Uterus (tissue), 2 donors: Measurements from ENCODE around the gene MAD1L1.

Source experiments
- CTCF ChIP-seq, 4 experiments: fragments of 200-600 bp in 2 of 4; fragments of 450-650 bp in 2 of 4; sonication (generic) in 2 of 4; IDR thresholded peaks; one replicate each; pipeline ENCODE4 v1.5.1; 2016 to 2019; ENCODE audit warnings: antibody characterized with exemption in 4 of 4, mild to moderate bottlenecking in 2 of 4, moderate library complexity in 1 of 4
- POLR2A ChIP-seq, 2 donors: fragments of 450-650 bp; IDR thresholded peaks; one replicate each; pipeline ENCODE4 v1.6.1; 2016; ENCODE audit warnings: antibody characterized with exemption in 2 of 2, mild to moderate bottlenecking in 1 of 2, moderate library complexity in 1 of 2

- no peak for TF ChIP-seq CTCF (IDR thresholded peaks at IDR 0.05)
- TF ChIP-seq POLR2A (IDR thresholded peaks at IDR 0.05) = no peak
These were observed 225.8 kb downstream of the MAD1L1 start for GRCh38 chr7:2006921-2007381.
